ENCODE results near the gene KIAA0825.
A peak's percentile ranks its signal among the peaks of the same experiment; 100 is the strongest.
"Not testable (repeated sequence)": the region's sequence is repeated elsewhere in the genome, so short reads cannot be mapped to it uniquely, and the experiment has no call there.

The KIAA0825 gene

GRCh38 chr5:94577466-94578245 is 40.7 kb downstream of the KIAA0825 start:
- Histone ChIP-seq H3K9me3 (ENCODE audit: insufficient read depth, low read length, severe bottlenecking) (no peaks in the 10 kb centered on the region), H3K4me1 (ENCODE audit: insufficient read depth, low read length) (peaks cover 15% of the 10 kb centered on the region; the same call in 1 of the 2 replicates), H2AFZ (ENCODE audit: low read depth, low read length) (no peak overlapping the region), H3K27me3 (ENCODE audit: insufficient read depth, low read length, poor library complexity) (no peaks in the 10 kb centered on the region), H3K4me2 (ENCODE audit: insufficient read depth, low read length) (no peak overlapping the region), H3K9ac (ENCODE audit: low read depth, low read length) (no peak overlapping the region), H4K20me1 (ENCODE audit: insufficient read depth, low read length) (no peaks in the 10 kb centered on the region), H3K36me3 (ENCODE audit: insufficient read depth, low read length) (no peaks in the 10 kb centered on the region), H3K27ac (ENCODE audit: low read length) (no peak overlapping the region), H3K4me3 (ENCODE audit: low read depth in 1 of 2, low read length in 2 of 2) (no peak overlapping the region), H3K79me2 (ENCODE audit: insufficient read depth, low read length) (no peaks in the 10 kb centered on the region)
- ATAC-seq (ENCODE audit: insufficient read depth, low read depth) (peak; percentile 94), DNase-seq (no peak)
- TF ChIP-seq CTCF (IDR thresholded peaks at IDR 0.05; ENCODE audit: borderline replicate concordance, extremely low read depth, low read length, poor library complexity, severe bottlenecking): no peak
- no peak for TF ChIP-seq EZH2 (IDR thresholded peaks at IDR 0.05; ENCODE audit: borderline replicate concordance, low read depth, low read length, severe bottlenecking)

- Histone ChIP-seq H2AFZ (ENCODE audit: low read depth, low read length) (no peak overlapping the region), H3K36me3 (ENCODE audit: insufficient read depth, low read length) (no peaks in the 10 kb centered on the region), H3K4me1 (ENCODE audit: insufficient read depth, low read length) (peaks cover 15% of the 10 kb centered on the region; the same call in 1 of the 2 replicates), H3K4me3 (ENCODE audit: low read depth in 1 of 2, low read length in 2 of 2) (no peak overlapping the region), H3K27me3 (ENCODE audit: insufficient read depth, low read length, poor library complexity) (no peaks in the 10 kb centered on the region), H4K20me1 (ENCODE audit: insufficient read depth, low read length) (no peaks in the 10 kb centered on the region), H3K9ac (ENCODE audit: low read depth, low read length) (no peak overlapping the region), H3K79me2 (ENCODE audit: insufficient read depth, low read length) (no peaks in the 10 kb centered on the region), H3K4me2 (ENCODE audit: insufficient read depth, low read length) (no peak overlapping the region), H3K9me3 (ENCODE audit: insufficient read depth, low read length, severe bottlenecking) (no peaks in the 10 kb centered on the region), H3K27ac (ENCODE audit: low read length) (no peak overlapping the region)
- TF ChIP-seq EZH2 (IDR thresholded peaks at IDR 0.05; ENCODE audit: borderline replicate concordance, low read depth, low read length, severe bottlenecking) (no peak), CTCF (IDR thresholded peaks at IDR 0.05; ENCODE audit: borderline replicate concordance, extremely low read depth, low read length, poor library complexity, severe bottlenecking) (no peak)
- no peak for DNase-seq
- ATAC-seq (ENCODE audit: insufficient read depth, low read depth): no peak
These were observed 43.2 kb downstream of the KIAA0825 start for GRCh38 chr5:94575196-94575595.

- DNase-seq; H3K4me3 ChIP-seq (ENCODE audit: low read depth in 1 of 2, low read length in 2 of 2); ATAC-seq (ENCODE audit: insufficient read depth, low read depth); H3K79me2 ChIP-seq (ENCODE audit: insufficient read depth, low read length); H3K36me3 ChIP-seq (ENCODE audit: insufficient read depth, low read length); H3K4me2 ChIP-seq (ENCODE audit: insufficient read depth, low read length); H2AFZ ChIP-seq (ENCODE audit: low read depth, low read length); H3K27me3 ChIP-seq (ENCODE audit: insufficient read depth, low read length, poor library complexity); H3K9ac ChIP-seq (ENCODE audit: low read depth, low read length); H3K27ac ChIP-seq (ENCODE audit: low read length); H3K9me3 ChIP-seq (ENCODE audit: insufficient read depth, low read length, severe bottlenecking); H4K20me1 ChIP-seq (ENCODE audit: insufficient read depth, low read length): not testable (repeated sequence)
- peaks cover 11% of the 10 kb centered on the region; the same call in 1 of the 2 replicates for H3K4me1 ChIP-seq (ENCODE audit: insufficient read depth, low read length)
These were observed 45.1 kb downstream of the KIAA0825 start for GRCh38 chr5:94573349-94573748.

GRCh38 chr5:94571415-94571814 is 47.0 kb downstream of the KIAA0825 start:
- Histone ChIP-seq H3K27ac (ENCODE audit: low read length) (no peak overlapping the region), H3K27me3 (ENCODE audit: insufficient read depth, low read length, poor library complexity) (no peaks in the 10 kb centered on the region), H4K20me1 (ENCODE audit: insufficient read depth, low read length) (no peaks in the 10 kb centered on the region), H3K79me2 (ENCODE audit: insufficient read depth, low read length) (no peaks in the 10 kb centered on the region), H3K4me3 (ENCODE audit: low read depth in 1 of 2, low read length in 2 of 2) (no peak overlapping the region), H2AFZ (ENCODE audit: low read depth, low read length) (no peak overlapping the region), H3K36me3 (ENCODE audit: insufficient read depth, low read length) (no peaks in the 10 kb centered on the region), H3K9ac (ENCODE audit: low read depth, low read length) (no peak overlapping the region), H3K4me1 (ENCODE audit: insufficient read depth, low read length) (no peaks in the 10 kb centered on the region), H3K9me3 (ENCODE audit: insufficient read depth, low read length, severe bottlenecking) (no peaks in the 10 kb centered on the region), H3K4me2 (ENCODE audit: insufficient read depth, low read length) (no peak overlapping the region)
- ATAC-seq (ENCODE audit: insufficient read depth, low read depth) (no peak), DNase-seq (no peak)
- TF ChIP-seq EZH2 (IDR thresholded peaks at IDR 0.05; ENCODE audit: borderline replicate concordance, low read depth, low read length, severe bottlenecking) (no peak), CTCF (IDR thresholded peaks at IDR 0.05; ENCODE audit: borderline replicate concordance, extremely low read depth, low read length, poor library complexity, severe bottlenecking) (no peak)
